Right ventricle myocardium superior (tissue), 1 donor: ENCODE measurements around the gene PTPRA. TPM values are rescaled to one million over a fixed set of nuclear protein-coding genes. Genes with fewer than 3 reads are reported as not detected.

Source experiments
- ATAC-seq: fragments of 200-7000 bp; cut with Tn5 transposase; one replicate; pipeline ENCODE4 v1.9.1; 2020; ENCODE audit warnings: mild to moderate bottlenecking; ENCODE audit not compliant: poor library complexity
- DNase-seq: peaks from one replicate; pipeline ENCODE4 v3.0.0-alpha.2; 2020
- intact Hi-C: fragments of 100-400 bp; cut with DNase I; formaldehyde crosslinking; loops from one replicate; pipeline ENCODE4 v1.11.2; 2022
- total RNA-seq: library from RNA; stranded (reverse); fragmentation: NEBNext Ultra II Directional; extraction: Animal tissue kit (Norgen Biotek cat#: 25700); gene quantifications from one replicate; pipeline ENCODE4 v1.2.1, GENCODE V29; 2021
- donor health status: DM: no; HTN: yes; CAD: no; lungs with severe emphysema.

The PTPRA gene
- total RNA-seq, 1 donor from 2014 or later: 24.2 TPM

DNA sequence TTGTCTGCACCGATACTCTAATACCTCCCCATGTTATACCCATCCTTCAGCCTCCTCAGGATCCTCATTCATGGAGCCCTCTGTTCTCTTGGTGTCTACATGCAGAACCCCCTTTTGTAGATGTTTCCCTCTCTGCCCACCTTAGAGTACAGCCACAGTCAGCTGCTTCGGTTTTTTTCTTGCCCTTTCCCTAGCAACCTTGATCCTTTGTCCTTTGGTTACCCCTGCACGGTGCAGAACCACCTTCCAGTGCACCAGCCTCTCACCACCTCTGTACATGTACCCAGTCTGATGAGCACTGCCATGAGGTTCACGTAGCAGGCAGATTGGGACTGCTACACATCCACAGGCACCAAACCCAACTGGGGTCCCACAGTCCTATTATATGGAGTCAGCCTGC lies 25.5 kb upstream of the PTPRA start:
- no peak for ATAC-seq
- intact Hi-C loops: no loop called here
- DNase-seq: no peak

- DNase-seq: no peak
- intact Hi-C loops: no loop called here
- ATAC-seq: no peak
Measured at GRCh38 chr20:2849529-2849928, 23.8 kb upstream of the PTPRA start.

DNA sequence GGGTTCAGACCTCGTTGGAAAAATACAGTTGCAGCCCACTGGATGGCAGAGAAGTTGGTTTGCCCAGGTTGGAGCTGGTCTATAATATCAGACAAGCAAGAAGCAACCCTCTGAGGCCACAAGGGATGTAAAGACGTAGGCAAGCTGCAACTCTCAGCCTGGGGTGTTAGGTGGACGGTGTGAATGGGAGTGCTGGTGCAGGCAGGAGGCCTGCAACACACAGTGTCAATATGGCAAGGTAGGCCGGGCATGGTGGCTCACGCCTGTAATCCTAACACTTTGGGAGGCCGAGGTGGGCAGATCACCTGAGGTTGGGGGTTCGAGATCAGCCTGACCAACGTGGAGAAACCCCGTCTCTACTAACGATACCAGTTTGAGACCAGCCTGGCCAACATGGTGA lies 22.2 kb upstream of the PTPRA start:
- no peak for DNase-seq
- intact Hi-C loops: no loop called here
- ATAC-seq: no peak

DNA sequence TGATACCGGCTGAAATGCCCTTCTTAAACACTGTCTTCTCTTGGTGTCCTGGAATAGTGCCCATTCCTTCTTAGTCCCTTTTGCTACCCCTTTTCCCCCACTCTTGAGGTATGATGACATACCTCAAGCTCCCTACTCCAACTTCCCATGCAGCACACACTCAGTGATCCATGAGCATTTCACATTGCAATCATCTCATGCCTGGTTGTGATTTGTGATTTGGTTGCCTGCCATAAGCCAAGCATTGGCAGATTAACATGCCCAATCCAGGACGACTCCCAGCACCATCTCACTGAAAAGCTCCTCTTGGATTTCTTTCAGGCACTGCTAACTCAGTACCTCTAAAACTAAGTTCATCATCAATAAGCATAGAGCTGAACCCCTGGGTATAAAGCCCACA lies 14.7 kb upstream of the PTPRA start:
- intact Hi-C loops: no loop called here
- no peak for ATAC-seq

DNA sequence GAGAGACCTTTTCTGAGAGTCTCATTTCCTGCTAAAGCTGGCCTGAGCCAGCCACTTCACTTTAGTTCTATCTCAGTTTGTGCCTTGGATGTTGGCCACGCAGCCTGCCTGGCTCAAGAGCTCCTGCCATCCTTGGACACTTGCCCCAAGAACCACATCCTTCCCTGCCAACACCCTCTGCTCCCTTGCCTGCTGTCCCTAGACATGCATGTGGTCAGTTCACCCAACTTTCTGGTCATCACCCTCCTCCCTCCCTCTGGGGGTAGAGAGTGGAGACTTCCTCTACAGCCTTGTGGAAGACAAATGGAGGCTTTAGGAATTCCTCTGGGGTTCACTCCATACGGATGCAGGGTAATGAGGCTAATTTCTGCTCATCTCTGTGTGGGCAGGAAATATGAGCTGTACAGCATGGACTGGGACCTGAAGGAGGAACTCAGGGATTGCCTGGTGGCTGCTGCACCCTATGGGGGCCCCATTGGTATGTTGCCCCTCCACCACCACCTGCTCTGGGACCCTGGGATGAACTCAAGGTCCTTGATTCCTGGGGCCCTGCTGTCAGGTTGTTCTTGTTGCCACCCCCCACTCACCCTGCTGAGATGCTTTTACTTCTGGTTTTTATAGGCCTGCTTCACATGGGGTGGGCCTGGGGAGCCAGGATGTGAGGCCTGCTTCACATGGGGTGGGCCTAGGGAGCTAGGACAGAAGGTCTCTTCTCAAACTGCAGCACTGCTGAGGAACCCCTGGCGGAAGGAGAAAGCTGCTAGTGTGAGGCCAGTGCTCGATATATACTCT lies 13.8 kb upstream of the PTPRA start:
- peak; percentile 59 for DNase-seq
- intact Hi-C loops: no loop called here
- ATAC-seq: peak; percentile 76

More for the DNA sequence above, 14.7 kb upstream of the PTPRA start:
- no peak for DNase-seq

GRCh38 chr20:2864626-2865025 lies 8.7 kb upstream of the PTPRA start:
- intact Hi-C loops: no loop called here
- no peak for ATAC-seq
- DNase-seq: no peak

DNA sequence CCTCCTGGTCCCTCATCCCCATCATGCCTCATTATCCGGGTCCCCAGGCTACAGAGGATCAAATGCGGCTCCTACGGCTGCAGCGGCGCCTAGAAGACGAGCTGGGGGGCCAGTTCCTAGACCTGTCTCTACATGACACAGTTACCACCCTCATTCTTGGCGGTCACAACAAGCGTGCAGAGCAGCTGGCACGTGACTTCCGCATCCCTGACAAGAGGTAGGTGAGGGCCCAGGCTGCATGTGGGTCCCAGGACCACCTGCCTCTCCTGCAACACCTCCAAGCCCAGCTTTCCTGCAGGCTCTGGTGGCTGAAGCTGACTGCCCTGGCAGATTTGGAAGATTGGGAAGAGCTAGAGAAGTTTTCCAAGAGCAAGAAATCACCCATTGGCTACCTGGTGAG lies 8.2 kb upstream of the PTPRA start:
- no peak for DNase-seq
- no peak for ATAC-seq
- intact Hi-C loops: no loop called here

GRCh38 chr20:2865630-2866029 lies 7.7 kb upstream of the PTPRA start:
- DNase-seq: no peak
- no peak for ATAC-seq
- intact Hi-C loops: no loop called here

DNA sequence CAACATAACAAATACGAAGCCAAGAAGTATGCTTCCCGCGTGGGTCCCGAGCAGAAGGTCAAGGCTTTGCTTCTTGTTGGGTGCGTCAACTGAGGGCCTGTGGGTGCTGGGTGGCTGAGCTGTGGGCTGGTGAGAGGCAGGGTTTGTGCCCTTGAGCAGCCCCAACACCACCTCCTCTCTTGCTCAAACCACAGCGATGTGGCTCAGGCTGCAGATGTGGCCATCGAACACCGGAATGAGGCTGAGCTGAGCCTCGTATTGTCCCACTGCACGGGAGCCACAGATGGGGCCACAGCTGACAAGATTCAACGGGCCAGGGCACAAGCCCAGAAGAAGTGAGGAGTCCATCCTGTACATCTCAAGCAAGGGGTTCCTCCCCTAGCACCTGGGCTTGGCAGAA lies 7.0 kb upstream of the PTPRA start:
- DNase-seq (no peak), ATAC-seq (no peak)
- intact Hi-C loops: no loop called here

DNA sequence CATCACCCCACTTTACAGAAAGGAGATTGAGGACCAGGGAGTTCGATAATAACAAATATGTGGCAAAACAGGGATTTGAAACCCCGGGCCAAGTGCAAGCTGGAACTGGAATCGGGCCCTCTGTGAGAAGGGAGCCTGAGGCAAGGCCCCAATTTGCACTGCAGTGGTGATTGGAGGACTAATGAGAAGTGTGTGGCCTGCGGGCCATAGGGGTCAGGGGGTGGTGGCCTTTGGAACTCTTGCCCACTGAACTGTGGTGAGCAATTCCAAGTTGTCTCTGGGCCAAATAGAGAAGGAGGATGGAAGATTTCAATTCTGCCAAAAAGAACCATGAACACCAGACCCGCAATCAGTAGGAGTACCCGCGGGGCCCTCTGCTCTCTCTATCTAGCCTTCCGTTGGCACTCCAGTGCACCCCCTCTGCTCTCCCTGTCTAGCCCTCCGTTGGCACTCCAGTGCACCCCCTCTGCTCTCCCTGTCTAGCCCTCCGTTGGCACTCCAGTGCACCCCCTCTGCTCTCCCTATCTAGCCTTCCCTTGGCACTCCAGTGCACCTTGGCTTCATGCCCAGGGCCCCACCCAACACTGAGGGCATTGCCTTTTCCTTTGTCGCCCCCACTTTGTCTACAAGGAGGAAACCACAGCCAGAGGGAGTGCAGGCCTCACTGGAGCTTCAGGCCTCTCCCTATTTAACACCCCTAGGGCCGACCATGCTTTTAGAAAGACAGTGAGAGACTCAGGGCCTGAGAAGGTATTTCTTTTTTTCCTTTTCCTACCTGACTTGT lies 6.0 kb upstream of the PTPRA start:
- no peak for DNase-seq
- no peak for ATAC-seq
- intact Hi-C loops: no loop called here

- intact Hi-C loops: no loop called here
- ATAC-seq (no peak), DNase-seq (no peak)
Measured at GRCh38 chr20:2869381-2869780, 3.9 kb upstream of the PTPRA start.

DNA sequence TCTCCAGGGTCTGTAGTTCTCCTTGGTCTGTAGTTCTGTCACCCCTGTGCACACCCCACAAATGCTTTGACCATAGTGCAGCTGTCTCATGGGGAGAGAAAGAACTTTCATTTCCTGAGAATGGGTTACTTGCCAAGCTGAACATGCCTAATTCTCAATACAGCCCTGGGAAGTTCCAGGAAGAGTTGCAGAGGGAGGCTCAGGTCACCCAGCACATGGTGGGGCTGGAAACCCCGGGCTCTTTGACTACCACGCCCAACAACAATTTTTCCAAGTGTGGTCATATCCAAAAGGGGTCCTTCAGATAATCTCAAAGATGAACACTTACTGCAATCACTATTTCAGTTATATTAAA lies 2.2 kb upstream of the PTPRA start:
- ATAC-seq (no peak), DNase-seq (no peak)
- intact Hi-C loops: no loop called here

GRCh38 chr20:2871661-2872458 lies 1.4 kb upstream of the PTPRA start:
- intact Hi-C loops: no loop called here
- DNase-seq: no peak
- ATAC-seq: peak; percentile 33

GRCh38 chr20:2872459-2873009 lies 747 bp upstream of the PTPRA start:
- peak; percentile 63 for ATAC-seq
- peak; percentile 74 for DNase-seq
- intact Hi-C loops: no loop called here

DNA sequence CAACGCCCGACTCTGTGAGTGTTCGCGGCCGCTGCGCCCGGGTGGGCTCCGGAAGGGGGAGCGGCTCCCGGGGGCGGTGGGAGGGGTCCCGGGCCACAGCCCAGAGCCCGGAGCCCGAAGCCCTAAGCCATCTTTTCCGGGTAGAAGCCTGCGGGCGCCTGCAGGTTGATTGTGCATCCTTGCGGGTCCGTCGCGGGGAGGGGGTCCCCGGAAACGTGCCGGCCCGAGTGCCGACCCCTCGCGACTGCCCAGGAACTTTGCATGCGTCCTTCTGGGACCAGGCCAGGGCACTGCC lies 413 bp downstream of the PTPRA start:
- intact Hi-C loops: no loop called here
- DNase-seq: peak; percentile 77
- ATAC-seq: no peak

DNA sequence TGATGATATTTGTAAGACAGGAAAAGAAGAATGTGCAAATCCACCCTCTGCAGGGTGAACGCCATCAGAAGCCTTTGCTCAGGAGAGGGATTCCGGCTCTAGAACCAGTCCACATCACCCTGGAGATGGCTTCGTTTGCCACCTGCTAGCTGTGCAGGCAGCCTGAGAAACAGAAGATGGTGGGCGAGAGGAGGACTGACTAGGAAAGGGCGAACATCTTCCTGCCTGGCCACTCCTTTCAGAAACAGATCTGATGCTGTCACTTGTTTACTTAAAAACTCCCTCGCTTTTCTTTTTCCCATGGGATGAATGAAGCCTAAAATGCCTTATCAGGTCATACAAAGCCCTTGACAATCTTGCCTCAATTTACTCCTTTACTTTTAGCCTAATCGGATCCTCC lies 1.2 kb downstream of the PTPRA start:
- no peak for DNase-seq
- ATAC-seq: no peak
- intact Hi-C loops: no loop called here

GRCh38 chr20:2875690-2876203 lies 2.5 kb downstream of the PTPRA start:
- ATAC-seq (no peak), DNase-seq (no peak)
- intact Hi-C loops: no loop called here

DNA sequence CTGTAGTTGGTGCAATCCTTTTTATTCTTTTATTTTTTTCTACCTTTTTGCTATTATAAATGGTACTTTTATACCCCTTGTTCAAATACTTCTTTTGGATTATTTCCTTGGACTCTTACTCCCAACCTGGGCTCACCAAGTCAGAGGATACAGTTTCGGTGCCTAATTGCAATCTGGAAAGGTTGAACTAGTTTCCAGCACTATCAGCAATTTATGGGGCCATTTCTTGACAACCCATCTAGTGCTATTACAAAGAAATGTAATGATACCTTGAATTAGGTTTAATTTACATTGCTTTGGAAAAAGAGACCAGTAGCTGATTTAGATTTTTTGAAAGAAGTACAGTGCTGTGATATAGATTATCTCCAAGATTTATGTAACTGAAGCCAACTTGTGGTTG lies 5.2 kb downstream of the PTPRA start:
- intact Hi-C loops: no loop called here
- no peak for ATAC-seq

GRCh38 chr20:2879146-2879545 lies 5.9 kb downstream of the PTPRA start:
- intact Hi-C loops: no loop called here
- ATAC-seq: peak; percentile 77
- no peak for DNase-seq

More for the DNA sequence above, 5.2 kb downstream of the PTPRA start:
- no peak for DNase-seq
